K562 (cell line): Measurements from ENCODE around the gene APOO. TPM values are rescaled to one million over a fixed set of nuclear protein-coding genes. Genes with fewer than 3 reads are reported as not detected.
"Not testable (repeated sequence)": the region's sequence is repeated elsewhere in the genome, so short reads cannot be mapped to it uniquely, and the experiment has no call there.

Source experiments
- ATAC-seq: fragments of 200-7000 bp; cut with Tn5 transposase; 3 replicates; pipeline ENCODE4 v1.9.1; 2020; ENCODE audit warnings: moderate library complexity
- BruUV-seq: library from RNA; stranded (reverse); fragments of 400-500 nt; replicated peaks from 2 replicates; lab custom pipeline; 2021; lab: Mats Ljungman, UMichigan
- CTCF ChIA-PET: fragments of 300-600 bp; formaldehyde crosslinking; extraction: SDS; loops from one replicate; lab custom pipeline; 2021; ENCODE audit warnings: low intra/inter-chr PET ratio; lab: Yijun Ruan, JAX
- POLR2A ChIA-PET: fragments of 300-600, 350-650 bp; sonication (Branson Sonifier 250); formaldehyde crosslinking; extraction: SDS; loops from one replicate; lab custom pipeline; 2021; ENCODE audit warnings: antibody characterized with exemption, inconsistent platforms; lab: Yijun Ruan, JAX
- DNase-seq, 4 experiments: peaks; one replicate each; pipeline versions ENCODE4 v3.0.0 to v3.0.0-alpha.2; 2011 to 2018; ENCODE audit warnings: low spot score in 3 of 4, mixed read lengths in 3 of 4; ENCODE audit errors: extremely low read depth in 1 of 4
- FAIRE-seq: peaks from 2 replicates; lab custom pipeline; 2011; peaks lifted over from hg19 to GRCh38; lab: Jason Lieb, UNC
- H2AFZ ChIP-seq: 2 replicates; pipeline ENCODE4 v1.6.0; 2011; ENCODE audit warnings: low read depth, low read length, control low read depth, inconsistent platforms
- H3K27ac ChIP-seq: fragments of 200-600 bp; 3 replicates; pipeline ENCODE4 v1.8.0; 2011; ENCODE audit warnings: low read depth, mild to moderate bottlenecking, control low read depth, inconsistent platforms, low read length, moderate library complexity, mixed read lengths; ENCODE audit errors: extremely low read depth
- H3K27me3 ChIP-seq, 2 experiments: fragments of 300-600 bp in 1 of 2; 2 replicates in 1 of 2; 3 replicates in 1 of 2; pipeline versions ENCODE4 v1.6.0 to v1.8.0; 2011; ENCODE audit warnings: inconsistent platforms in 2 of 2, low read length in 2 of 2, mild to moderate bottlenecking in 1 of 2, mixed read lengths in 1 of 2, moderate library complexity in 1 of 2; ENCODE audit not compliant: control insufficient read depth in 2 of 2, insufficient read depth in 2 of 2
- H3K36me3 ChIP-seq: fragments of 300-600 bp; 3 replicates; pipeline ENCODE4 v1.8.0; 2011; ENCODE audit warnings: mild to moderate bottlenecking, low read length, inconsistent platforms; ENCODE audit not compliant: control insufficient read depth, insufficient read depth
- H3K4me1 ChIP-seq, 2 experiments: fragments of 200-600 bp in 1 of 2; replicated peaks in 1 of 2; 2 replicates in 1 of 2; 3 replicates in 1 of 2; pipeline versions ENCODE4 v1.5.1 to v1.8.0; 2011; ENCODE audit warnings: inconsistent platforms in 2 of 2, low read length in 2 of 2, mild to moderate bottlenecking in 1 of 2, mixed read lengths in 1 of 2, moderate library complexity in 1 of 2; ENCODE audit not compliant: control insufficient read depth in 2 of 2, insufficient read depth in 2 of 2
- H3K4me2 ChIP-seq: 2 replicates; pipeline ENCODE4 v1.6.1; 2011; ENCODE audit warnings: low read length, control low read depth, inconsistent platforms, mixed read lengths; ENCODE audit not compliant: insufficient read depth
- H3K4me3 ChIP-seq: fragments of 200-600 bp; sonication (generic), shearing (Covaris generic); 2 replicates; pipeline ENCODE4 v1.5.1; 2016; ENCODE audit warnings: control low read depth, inconsistent platforms
- H3K79me2 ChIP-seq: fragments of 200-600 bp; 3 replicates; pipeline ENCODE4 v1.8.0; 2011; ENCODE audit warnings: low read length, inconsistent platforms; ENCODE audit not compliant: control insufficient read depth, insufficient read depth
- H3K9ac ChIP-seq, 2 experiments: 2 replicates each; pipeline versions ENCODE4 v1.6.0 to v1.6.1; 2011; ENCODE audit warnings: low read depth in 2 of 2, low read length in 2 of 2, control low read depth in 1 of 2, inconsistent platforms in 1 of 2, mild to moderate bottlenecking in 1 of 2, mixed read lengths in 1 of 2; ENCODE audit not compliant: insufficient read depth in 1 of 2
- H3K9me1 ChIP-seq: one replicate; pipeline ENCODE4 v1.6.0; 2011; ENCODE audit warnings: inconsistent platforms, mild to moderate bottlenecking, low read length, moderate library complexity; ENCODE audit not compliant: control insufficient read depth, insufficient read depth
- H3K9me3 ChIP-seq: replicated peaks from 2 replicates; pipeline ENCODE4 v1.5.1; 2011; ENCODE audit warnings: low read depth, low read length, inconsistent platforms; ENCODE audit not compliant: control insufficient read depth, insufficient read depth
- H4K20me1 ChIP-seq: replicated peaks from 2 replicates; pipeline ENCODE4 v1.6.1; 2011; ENCODE audit warnings: low read length, inconsistent platforms, mixed read lengths; ENCODE audit not compliant: control insufficient read depth, insufficient read depth
- ARID2 ChIP-seq: fragments of 450-650 bp; IDR thresholded peaks from 2 replicates; pipeline ENCODE4 v1.6.1; 2017; ENCODE audit warnings: antibody characterized with exemption, mild to moderate bottlenecking
- CBFA2T3 ChIP-seq: fragments of 450-650 bp; IDR thresholded peaks from 2 replicates; pipeline ENCODE4 v1.6.1; 2017
- HDAC2 ChIP-seq: fragments of 450-650 bp; IDR thresholded peaks from 2 replicates; pipeline ENCODE4 v1.6.1; 2016; ENCODE audit warnings: mild to moderate bottlenecking
- NFRKB ChIP-seq: fragments of 450-650 bp; IDR thresholded peaks from 2 replicates; pipeline ENCODE4 v1.6.1; 2016; ENCODE audit warnings: low read depth
- WGBS: fragments of 100-300 bp; shearing (Covaris generic); methylation state at CpG from one replicate; pipeline ENCODE4 v1.1.6; 2016; ENCODE audit warnings: low coverage, mixed read lengths; ENCODE audit not compliant: insufficient coverage; ENCODE audit errors: missing lambda C conversion rate; 5-methylcytosine and 5-hydroxymethylcytosine counted together
- in situ Hi-C: fragments of 300-500 bp; cut with MboI; formaldehyde crosslinking; loops from 4 replicates; pipeline ENCODE4 v1.15.0; 2018; ENCODE audit warnings: inconsistent platforms, mixed read lengths
- intact Hi-C: fragments of 100-400 bp; cut with micrococcal nuclease; formaldehyde crosslinking; loops from 2 replicates; pipeline ENCODE4 v1.14.2; 2022
- polyA plus RNA-seq, 8 experiments: library from polyadenylated mRNA; depleted of rRNA in 4 of 8; stranded (reverse) in 5 of 8; unstranded in 3 of 8; fragments of >200 nt; fragmentation: Nextera tagmentation in 2 of 8; fragmentation: Illumina TruSeq in 1 of 8; extraction: Ambion mirVana in 2 of 8; extraction: Trizol in 1 of 8; gene quantifications; 2 replicates each; pipeline versions ENCODE4 v1.2.1 to v1.2.3, GENCODE V29; 2011 to 2014; ENCODE audit warnings: inconsistent platforms in 1 of 8, missing spikeins in 1 of 8
- total RNA-seq, 7 experiments: library from RNA; depleted of rRNA in 6 of 7; stranded (reverse); fragments of >200 nt in 6 of 7; fragmentation: Illumina TruSeq in 2 of 7; extraction: Trizol in 2 of 7; gene quantifications; 2 replicates each; pipeline versions ENCODE4 v1.2.1 to v1.2.3, GENCODE V29; 2011 to 2021; ENCODE audit warnings: low replicate concordance in 1 of 7
- TF ChIP-seq, protein P1 (sequence below): fragments of 450-650 bp; IDR thresholded peaks from 2 replicates; pipeline ENCODE4 v1.6.1; 2018; ENCODE audit not compliant: partially characterized antibody

APOO gene
- total and polyA plus RNA-seq, 9 of the 15 experiments (the other 6 are each of a cell fraction or from before 2014, with no cell fraction given) = 37.3 to 76.4 (median 60.8) TPM

GRCh38 chrX:23864742-23865326 lies 42.9 kb downstream of the APOO start:
- in situ Hi-C loops (no loop called here), intact Hi-C loops (no loop called here)
- Histone ChIP-seq H3K36me3 (no peaks in the 10 kb centered on the region; the same call in 1 of the 3 replicates), H3K4me1 (no peaks in the 10 kb centered on the region; a peak in 1 of 5 replicates), H3K9me3 (no peaks in the 10 kb centered on the region), H3K4me2 (no peak overlapping the region), H4K20me1 (no peaks in the 10 kb centered on the region), H3K79me2 (no peaks in the 10 kb centered on the region), H3K9me1 (no peaks in the 10 kb centered on the region), H3K4me3 (no peak overlapping the region), H3K9ac (no peak overlapping the region), H3K27me3 (no peaks in the 10 kb centered on the region), H3K27ac (no peak overlapping the region), H2AFZ (no peak overlapping the region)
- ATAC-seq (no peak; the same call in 2 of the 3 replicates), DNase-seq (no peak), FAIRE-seq (no peak)
- BruUV-seq = no TSS peak
- ChIA-PET POLR2A (interaction anchor here (0.7 kb wide), 1 partner anchor 42 kb away, joined by 3 read pairs; no protein-coding TSS in a partner anchor), CTCF (no interaction called here)
- no peak for TF ChIP-seq HDAC2
- 0 out of 2 replicates have a peak, but pooled peaks have one; percentile 21 for TF ChIP-seq CBFA2T3
- TF ChIP-seq, protein P1, sequence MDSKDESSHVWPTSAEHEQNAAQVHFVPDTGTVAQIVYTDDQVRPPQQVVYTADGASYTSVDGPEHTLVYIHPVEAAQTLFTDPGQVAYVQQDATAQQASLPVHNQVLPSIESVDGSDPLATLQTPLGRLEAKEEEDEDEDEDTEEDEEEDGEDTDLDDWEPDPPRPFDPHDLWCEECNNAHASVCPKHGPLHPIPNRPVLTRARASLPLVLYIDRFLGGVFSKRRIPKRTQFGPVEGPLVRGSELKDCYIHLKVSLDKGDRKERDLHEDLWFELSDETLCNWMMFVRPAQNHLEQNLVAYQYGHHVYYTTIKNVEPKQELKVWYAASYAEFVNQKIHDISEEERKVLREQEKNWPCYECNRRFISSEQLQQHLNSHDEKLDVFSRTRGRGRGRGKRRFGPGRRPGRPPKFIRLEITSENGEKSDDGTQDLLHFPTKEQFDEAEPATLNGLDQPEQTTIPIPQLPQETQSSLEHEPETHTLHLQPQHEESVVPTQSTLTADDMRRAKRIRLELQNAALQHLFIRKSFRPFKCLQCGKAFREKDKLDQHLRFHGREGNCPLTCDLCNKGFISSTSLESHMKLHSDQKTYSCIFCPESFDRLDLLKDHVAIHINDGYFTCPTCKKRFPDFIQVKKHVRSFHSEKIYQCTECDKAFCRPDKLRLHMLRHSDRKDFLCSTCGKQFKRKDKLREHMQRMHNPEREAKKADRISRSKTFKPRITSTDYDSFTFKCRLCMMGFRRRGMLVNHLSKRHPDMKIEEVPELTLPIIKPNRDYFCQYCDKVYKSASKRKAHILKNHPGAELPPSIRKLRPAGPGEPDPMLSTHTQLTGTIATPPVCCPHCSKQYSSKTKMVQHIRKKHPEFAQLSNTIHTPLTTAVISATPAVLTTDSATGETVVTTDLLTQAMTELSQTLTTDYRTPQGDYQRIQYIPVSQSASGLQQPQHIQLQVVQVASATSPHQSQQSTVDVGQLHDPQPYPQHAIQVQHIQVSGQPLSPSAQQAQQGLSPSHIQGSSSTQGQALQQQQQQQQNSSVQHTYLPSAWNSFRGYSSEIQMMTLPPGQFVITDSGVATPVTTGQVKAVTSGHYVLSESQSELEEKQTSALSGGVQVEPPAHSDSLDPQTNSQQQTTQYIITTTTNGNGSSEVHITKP = peak; percentile 71
- TF ChIP-seq ARID2 = no peak
- no peak for TF ChIP-seq NFRKB
- WGBS = 62% methylated on average over 5 of the region's 5 CpGs

- H2AFZ ChIP-seq, DNase-seq, H4K20me1 ChIP-seq, H3K9me1 ChIP-seq, H3K79me2 ChIP-seq, H3K9ac ChIP-seq, H3K27me3 ChIP-seq, POLR2A ChIA-PET, FAIRE-seq, intact Hi-C loops, H3K27ac ChIP-seq, BruUV-seq, H3K4me3 ChIP-seq, in situ Hi-C loops, CTCF ChIA-PET, H3K4me1 ChIP-seq, H3K9me3 ChIP-seq, H3K4me2 ChIP-seq, ATAC-seq: not testable (repeated sequence)
- WGBS = 88% methylated on average over 1 of the region's 2 CpGs
- H3K36me3 ChIP-seq = peaks cover 12% of the 10 kb centered on the region; the same call in 2 of the 3 replicates
Observed at GRCh38 chrX:23861952-23862351, 45.8 kb downstream of the APOO start.
